SW 1271 (cell line): ENCODE results near the gene LAPTM5.

ENCODE experiments used
- DNase-seq, 2 experiments: peaks; one replicate each; lab custom pipeline; 2025; lab: John Stamatoyannopoulos, UW

The LAPTM5 gene

DNA sequence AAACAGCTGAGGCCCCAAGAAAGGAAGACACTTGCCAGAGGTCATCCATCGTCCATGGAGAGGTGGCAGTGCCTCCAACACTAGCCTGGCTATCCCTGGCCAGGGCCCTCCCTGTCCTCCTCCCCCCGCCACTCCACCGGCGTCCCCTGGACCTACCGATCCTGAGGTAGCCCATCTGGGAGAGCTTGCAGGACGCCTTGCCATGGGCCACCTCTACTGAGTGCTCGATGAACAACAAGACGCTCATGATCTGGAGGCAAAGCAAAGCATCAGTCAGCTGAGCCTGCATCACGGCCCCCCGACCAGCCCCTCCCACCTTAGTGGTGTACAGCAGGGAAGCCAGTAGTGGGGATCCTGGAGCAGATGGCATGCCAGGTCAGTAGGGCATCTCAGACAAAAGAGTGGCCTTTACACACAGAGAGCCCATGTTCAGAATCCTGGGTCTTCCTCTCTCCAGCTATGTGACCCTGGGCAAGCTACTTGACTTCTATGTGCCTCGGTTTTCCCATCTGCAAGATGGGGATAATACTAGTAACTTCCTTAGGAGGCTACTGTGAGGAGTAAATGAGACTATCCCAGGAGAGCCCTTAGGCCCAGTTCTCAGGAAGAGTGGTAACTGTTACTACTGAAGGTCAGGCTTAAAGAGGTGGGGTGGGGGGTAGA is 15.1 kb downstream of the LAPTM5 start:
- no peak for DNase-seq

- DNase-seq: peak in 1 of 2 experiments; percentile 31
Observed at GRCh38 chr1:30741239-30741894, 16.2 kb downstream of the LAPTM5 start.

GRCh38 chr1:30740251-30741238 is 17.0 kb downstream of the LAPTM5 start:
- no peak for DNase-seq

GRCh38 chr1:30739601-30740000 is 18.0 kb downstream of the LAPTM5 start:
- DNase-seq: no peak

DNA sequence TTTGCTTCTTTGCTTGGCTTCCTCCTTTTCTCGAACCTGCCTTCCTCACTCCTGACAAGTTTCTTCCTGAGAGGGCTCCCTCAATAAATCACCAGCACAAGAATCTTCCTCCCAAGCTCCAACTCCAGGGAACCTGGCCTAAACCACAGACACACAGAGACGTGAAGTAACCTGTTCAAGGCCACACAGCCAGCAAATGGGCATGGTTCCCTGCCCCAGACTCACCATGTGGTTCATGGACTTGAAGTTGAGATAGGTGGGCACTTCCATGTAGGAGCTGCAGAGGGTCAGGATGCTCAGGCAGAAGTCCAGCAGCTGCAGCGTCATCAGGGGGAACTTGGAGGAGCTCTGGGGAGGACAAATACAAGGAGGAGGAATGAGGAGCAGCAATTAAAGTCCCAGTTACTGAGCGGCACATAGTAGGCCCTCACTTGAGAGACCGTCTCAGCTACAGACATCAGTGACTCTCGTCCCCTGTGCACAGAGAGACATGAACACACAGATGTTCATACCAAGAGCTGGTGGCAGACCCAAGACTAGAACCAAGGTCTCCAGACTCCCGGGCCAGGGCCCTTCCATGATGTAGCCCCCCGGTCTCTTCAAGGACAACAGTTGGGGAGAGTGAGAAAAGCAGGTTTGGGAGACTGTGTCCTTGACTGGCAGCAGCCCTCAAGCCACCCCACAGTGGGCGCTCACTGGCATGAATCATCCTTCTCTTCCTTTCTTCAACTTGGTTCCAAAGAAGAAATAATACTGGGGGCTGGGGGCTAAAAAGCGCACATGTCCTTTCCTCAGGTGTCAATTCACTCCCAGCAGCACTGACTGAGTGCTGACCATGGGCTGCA is 18.6 kb downstream of the LAPTM5 start:
- DNase-seq: no peak

GRCh38 chr1:30738040-30738714 is 19.4 kb downstream of the LAPTM5 start:
- DNase-seq: no peak

DNA sequence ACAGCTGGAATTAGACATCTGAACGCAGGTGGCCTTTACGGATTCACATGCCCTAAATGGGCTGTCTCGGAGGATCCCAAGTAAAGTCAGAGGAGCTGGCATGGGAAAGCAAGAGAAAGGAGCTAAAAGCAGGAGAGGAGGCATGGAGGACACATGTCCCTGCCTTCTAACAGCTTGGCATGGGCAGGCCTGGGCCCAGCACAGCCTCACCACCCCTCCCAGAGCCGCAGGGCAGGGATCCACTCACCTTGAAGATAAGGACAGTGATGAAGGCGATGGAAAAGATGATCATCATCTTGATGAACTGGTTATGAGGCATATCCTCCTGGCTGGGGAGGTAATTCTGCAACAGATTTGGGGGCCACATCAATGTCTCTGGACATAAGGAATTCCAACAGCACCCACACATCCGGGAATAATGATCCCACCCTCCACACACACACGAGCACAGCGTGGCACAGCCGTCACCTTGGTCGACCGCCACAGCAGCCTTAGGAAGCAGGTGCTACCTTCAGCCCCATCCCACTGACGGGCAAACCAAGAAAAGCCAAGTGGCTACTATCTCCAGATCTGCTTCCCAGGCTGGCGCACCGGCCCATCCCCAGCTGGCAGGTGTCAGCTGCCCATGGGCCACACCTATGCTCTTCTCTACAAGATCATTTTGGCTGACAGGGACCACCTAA is 20.1 kb downstream of the LAPTM5 start:
- DNase-seq: no peak

- DNase-seq: no peak
Observed at GRCh38 chr1:30735668-30736498, 21.7 kb downstream of the LAPTM5 start.

DNA sequence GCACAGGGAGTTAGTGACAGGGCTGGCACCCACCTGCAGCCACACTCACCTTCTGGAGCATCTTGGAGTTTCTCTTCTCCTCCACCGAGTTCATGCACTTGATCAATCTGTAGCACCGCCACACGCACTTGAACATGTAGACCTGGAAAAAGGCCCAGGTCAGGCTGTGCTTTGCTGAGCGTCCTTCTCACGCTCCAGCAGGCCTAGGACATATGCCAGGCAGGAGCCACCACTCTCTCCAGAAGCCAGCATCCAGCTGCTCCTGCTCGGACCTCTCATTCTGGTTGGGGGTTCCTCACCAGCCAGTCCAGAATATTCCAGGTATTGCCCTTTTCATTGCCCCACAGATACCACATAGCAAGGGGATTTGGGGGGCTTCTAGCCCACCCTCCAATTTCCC is 22.4 kb downstream of the LAPTM5 start:
- DNase-seq: no peak

DNA sequence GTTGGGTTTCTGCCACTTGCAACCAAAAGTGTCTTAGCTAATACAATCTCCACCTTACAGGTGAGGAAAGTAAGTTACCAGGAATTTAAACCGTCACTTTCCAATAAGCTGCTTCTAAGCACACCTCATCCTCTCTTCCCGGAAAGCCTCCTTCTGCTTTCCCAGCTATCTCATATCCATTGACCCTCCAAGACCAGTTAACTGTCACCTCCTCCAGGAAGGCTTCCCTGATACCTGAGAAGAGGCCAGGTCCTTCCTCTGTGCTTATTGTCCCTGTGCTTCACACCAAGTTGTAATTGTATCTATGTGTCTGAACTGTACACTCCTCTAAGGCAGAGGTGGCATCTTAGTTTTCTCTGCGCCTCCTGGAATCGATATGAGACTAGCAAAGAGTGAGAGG is 23.0 kb downstream of the LAPTM5 start:
- no peak for DNase-seq

GRCh38 chr1:30734106-30734505 is 23.5 kb downstream of the LAPTM5 start:
- no peak for DNase-seq

- DNase-seq: no peak
Observed at GRCh38 chr1:30733493-30733892, 24.1 kb downstream of the LAPTM5 start.

DNA sequence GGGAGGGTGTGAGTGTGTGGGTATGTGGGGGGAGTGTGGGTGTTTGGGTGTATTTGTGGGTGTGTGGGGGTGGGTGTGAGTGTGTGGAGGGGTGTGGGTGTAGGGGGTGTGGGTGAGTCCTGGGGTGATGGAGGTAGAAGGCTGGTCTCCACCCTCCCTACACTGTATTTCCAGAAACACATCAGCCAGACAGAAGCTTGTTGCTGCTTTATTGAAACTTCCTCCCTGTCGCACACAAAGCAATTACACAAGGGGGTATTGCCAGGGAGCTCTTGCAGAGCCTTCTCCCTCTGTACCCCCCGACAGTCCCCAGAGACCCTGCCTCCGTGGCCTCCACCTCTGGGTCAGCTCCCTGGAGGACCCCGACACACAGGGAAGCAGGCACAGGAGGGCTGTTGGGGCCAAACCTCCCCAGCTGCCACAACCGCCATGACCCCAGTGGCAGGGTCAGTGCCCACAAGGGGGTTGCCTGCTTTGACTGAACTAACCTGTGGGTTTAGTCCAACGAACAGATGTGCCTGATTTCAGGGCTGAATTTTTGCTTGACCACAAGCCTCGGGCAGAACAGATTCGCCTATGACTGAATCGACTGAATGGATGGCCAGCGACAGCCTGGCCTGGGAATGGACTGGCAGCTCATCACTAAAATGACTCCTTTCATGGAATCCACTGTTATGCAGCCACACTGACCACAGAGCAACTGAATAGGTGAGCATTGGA is 25.1 kb downstream of the LAPTM5 start:
- no peak for DNase-seq

- DNase-seq: no peak
Observed at GRCh38 chr1:30731806-30732276, 25.7 kb downstream of the LAPTM5 start.

DNA sequence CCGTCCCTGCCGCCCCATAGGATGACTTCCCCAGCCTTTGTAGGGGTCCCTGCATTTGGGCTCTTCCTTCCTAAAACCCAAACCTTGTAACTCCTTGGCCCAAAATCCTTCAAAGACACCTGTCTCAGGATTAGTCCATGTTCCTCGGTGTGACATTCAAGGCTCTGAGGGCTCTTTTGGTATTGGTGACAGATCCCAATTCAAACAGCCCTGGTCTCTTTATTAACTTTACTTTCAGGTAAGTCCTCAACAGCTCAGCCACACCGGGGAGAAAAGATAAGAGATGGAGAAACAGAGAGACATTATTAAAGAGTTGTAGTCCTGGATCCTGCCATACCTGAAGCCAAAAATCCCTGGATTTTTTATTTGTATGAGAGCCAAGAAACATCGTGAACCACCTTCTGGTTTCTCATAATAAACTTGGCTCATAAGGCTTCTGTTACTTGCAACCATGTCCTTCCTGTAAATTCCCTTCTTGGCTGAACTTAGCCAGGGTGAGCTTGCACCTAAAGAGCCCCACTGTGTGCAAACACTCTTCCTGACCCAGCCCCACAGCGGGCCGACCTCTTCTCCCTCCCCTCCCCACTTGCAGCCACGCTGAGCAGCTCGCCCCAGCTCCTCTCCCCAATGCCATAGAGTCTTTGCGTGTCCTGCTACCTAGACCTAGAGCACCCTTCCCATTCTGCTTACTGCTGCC is 26.3 kb downstream of the LAPTM5 start:
- no peak for DNase-seq

- no peak for DNase-seq
Observed at GRCh38 chr1:30730346-30731108, 27.0 kb downstream of the LAPTM5 start.

GRCh38 chr1:30729901-30730300 is 27.7 kb downstream of the LAPTM5 start:
- no peak for DNase-seq
